IPS-20b (cell line): Measurements from ENCODE around the gene YAE1.

Experiments used
- H3K27ac ChIP-seq: one replicate; pipeline ENCODE4 v1.5.1; 2013; ENCODE audit warnings: low read length
- H3K27me3 ChIP-seq: 2 replicates; pipeline ENCODE4 v1.6.1; 2013; ENCODE audit warnings: mild to moderate bottlenecking, low read length, inconsistent platforms; ENCODE audit not compliant: insufficient read depth
- H3K36me3 ChIP-seq: 2 replicates; pipeline ENCODE4 v1.6.1; 2013; ENCODE audit warnings: low read depth, mild to moderate bottlenecking, inconsistent platforms, low read length, moderate library complexity; ENCODE audit not compliant: insufficient read depth
- H3K4me1 ChIP-seq: 2 replicates; pipeline ENCODE4 v1.6.1; 2013; ENCODE audit warnings: mild to moderate bottlenecking, control low read depth, inconsistent platforms, low read length, moderate library complexity; ENCODE audit not compliant: insufficient read depth
- H3K4me3 ChIP-seq: 2 replicates; pipeline ENCODE4 v1.5.1; 2013; ENCODE audit warnings: mild to moderate bottlenecking, low read length, inconsistent platforms
- H3K9ac ChIP-seq: 2 replicates; pipeline ENCODE4 v1.6.1; 2013; ENCODE audit warnings: low read depth, mild to moderate bottlenecking, inconsistent platforms, low read length, moderate library complexity
- H3K9me3 ChIP-seq: 2 replicates; pipeline ENCODE4 v1.6.1; 2013; ENCODE audit warnings: mild to moderate bottlenecking, low read depth, low read length, inconsistent platforms; ENCODE audit not compliant: insufficient read depth

Gene YAE1

DNA sequence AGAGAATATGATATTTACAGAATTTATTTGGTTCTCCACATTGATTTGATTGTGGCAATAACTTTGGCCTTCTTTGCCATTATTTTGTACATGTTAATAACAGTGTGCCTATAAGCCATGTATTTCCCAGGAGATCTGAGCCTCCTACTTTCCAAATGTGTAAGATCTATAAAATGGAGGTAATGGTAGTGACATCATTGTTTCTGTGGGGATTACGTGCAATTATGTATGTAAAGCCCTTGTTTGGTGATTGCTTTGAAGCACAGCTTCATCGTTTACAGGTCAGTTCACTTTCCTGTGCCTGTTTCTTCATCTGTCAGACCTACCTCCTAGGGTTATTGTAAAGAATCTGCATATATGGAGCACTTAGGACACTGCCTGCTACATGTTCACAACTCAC, 17.3 kb downstream of the YAE1 start:
- Histone ChIP-seq H3K9me3 (no peaks in the 10 kb centered on the region), H3K27me3 (no peaks in the 10 kb centered on the region), H3K4me1 (peaks cover 6% of the 10 kb centered on the region; the same call in 1 of the 2 replicates), H3K27ac (no peak overlapping the region), H3K36me3 (no peaks in the 10 kb centered on the region), H3K9ac (no peak overlapping the region), H3K4me3 (no peak overlapping the region)

DNA sequence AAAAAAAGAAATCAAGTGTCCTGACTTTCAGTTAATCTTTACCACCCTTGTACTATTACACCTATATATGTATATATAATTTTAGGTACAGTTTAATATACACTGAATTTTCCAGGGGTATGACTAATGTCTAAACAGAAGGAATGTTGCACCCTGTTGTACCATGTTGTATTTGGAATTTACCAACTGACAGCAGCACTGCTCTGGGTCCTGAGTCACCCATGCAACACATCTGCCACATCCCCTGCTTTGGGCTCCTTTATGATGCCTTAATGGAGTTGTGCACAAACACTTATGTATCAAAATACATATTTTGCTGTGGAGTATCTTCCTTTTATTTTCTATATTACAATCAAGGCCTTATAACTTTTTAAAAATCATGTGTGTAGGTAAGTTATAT, 21.2 kb downstream of the YAE1 start:
- Histone ChIP-seq H3K4me1 (peaks cover 10% of the 10 kb centered on the region), H3K9ac (no peak overlapping the region), H3K27ac (no peak overlapping the region), H3K4me3 (no peak overlapping the region), H3K27me3 (no peaks in the 10 kb centered on the region), H3K9me3 (no peaks in the 10 kb centered on the region), H3K36me3 (no peaks in the 10 kb centered on the region)

DNA sequence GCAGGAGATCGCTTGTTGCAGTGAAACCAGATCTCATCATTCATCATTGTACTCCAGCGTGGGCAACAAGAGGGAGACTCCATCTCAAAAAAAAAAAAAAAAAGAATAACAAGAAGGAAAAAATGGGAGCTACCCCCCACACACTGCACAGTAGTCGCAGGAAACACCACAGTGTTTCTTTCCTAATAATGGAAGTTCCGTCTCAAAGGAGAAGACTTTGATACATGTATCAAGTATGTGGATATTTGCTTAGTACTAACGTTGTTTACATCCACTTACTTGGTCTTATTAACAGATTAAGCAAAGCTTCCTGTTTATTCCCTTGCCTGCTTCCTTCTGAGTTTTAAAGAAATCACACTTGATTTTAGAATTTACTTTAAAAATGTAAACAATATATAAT, 22.2 kb downstream of the YAE1 start:
- H3K36me3 ChIP-seq: no peaks in the 10 kb centered on the region
- H3K27ac ChIP-seq: no peak overlapping the region
- no peak overlapping the region for H3K4me3 ChIP-seq
- no peaks in the 10 kb centered on the region for H3K27me3 ChIP-seq
- H3K9ac ChIP-seq: no peak overlapping the region
- no peaks in the 10 kb centered on the region for H3K9me3 ChIP-seq
- H3K4me1 ChIP-seq: peaks cover 10% of the 10 kb centered on the region

DNA sequence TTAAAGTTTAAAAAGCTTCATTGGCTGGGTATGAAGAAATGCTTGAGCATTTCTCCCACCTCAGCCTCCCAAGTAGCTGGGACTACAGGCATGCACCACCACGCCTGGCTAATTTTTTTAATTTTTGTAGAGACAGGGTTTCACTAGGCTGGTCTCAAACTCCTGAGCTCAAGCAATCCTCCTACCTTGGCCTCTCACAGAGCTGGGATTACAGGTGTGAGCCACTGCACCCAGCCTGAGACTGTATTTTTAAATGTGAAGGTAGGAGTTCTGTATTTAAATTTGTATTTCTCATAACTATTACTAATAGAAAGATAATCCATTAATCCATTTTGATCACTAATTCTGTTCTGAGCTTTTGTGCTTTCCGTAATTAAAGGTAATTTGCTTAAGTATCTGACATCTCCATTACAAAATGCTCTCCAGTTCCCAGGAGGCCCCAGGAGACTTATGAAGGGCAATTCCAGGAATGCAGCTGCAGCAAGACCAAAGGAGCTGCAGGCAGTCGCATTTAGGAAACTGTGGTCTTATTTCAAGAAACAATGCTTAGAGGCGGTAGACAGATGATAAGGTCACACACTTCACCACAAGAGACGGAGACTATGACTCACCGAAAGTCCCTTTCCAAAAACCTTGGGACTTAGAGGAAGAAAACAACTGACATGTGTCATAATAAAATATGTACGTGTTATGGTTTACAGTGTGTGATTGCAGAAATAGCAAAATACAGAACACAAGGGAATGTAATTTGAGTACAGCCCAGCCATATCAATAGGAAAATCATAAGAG, 23.3 kb downstream of the YAE1 start:
- H3K4me1 ChIP-seq: peaks cover 6% of the 10 kb centered on the region
- no peak overlapping the region for H3K9ac ChIP-seq
- H3K36me3 ChIP-seq: no peaks in the 10 kb centered on the region
- H3K4me3 ChIP-seq: peak overlapping the region; percentile 14; the same call in 1 of the 2 replicates
- no peak overlapping the region for H3K27ac ChIP-seq
- no peaks in the 10 kb centered on the region for H3K9me3 ChIP-seq
- no peaks in the 10 kb centered on the region for H3K27me3 ChIP-seq

DNA sequence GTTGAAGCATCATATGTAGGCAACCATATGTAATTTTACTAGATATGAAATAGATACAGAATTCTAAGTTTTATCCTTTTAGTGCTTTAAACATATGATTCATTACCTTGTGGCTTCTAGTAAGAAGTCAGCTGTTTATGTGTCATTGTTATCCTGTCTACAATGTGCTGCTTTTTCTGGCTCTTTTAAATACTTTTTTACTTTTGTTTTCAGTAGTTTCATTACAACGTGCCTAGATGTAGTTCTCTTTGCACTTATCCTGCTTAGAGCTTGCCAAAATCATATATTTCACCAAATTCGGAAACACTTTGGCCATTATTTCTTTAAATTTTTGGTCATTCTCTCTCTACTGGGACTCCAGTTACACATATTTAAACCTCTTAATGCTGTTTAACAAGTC, 26.4 kb downstream of the YAE1 start:
- Histone ChIP-seq H3K27ac (no peak overlapping the region), H3K4me1 (peaks cover 6% of the 10 kb centered on the region), H3K36me3 (no peaks in the 10 kb centered on the region), H3K9me3 (no peaks in the 10 kb centered on the region), H3K27me3 (no peaks in the 10 kb centered on the region), H3K9ac (no peak overlapping the region), H3K4me3 (no peak overlapping the region)

DNA sequence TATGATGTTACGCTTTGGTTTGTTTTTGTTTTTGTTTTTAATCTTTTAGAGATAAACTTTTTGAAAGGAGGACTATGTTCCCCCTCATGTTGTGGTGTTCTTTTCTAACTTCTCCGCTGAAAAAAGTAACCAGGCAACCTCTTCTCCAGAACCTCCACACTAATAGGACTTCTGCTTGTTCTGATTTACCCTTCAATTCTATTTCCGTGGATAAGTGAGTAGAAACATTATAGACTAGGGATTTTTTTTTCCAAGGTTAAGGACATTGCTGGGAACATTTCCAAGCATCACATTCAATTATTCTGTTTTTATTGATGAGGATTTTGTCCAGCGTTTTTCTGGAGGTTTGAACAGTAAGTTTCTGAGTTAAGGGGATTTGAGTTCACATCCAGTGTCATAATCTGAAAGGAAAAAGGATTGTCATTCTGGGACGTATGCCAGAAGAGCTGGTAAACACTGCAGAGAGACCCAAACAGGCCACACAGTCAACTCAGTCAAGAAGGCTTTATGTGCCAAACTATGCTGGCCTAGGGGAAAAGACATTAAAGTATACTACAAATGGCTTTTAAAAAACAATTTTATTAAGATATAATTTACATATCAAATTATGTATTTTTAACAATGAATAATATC, 28.9 kb downstream of the YAE1 start:
- H3K4me1 ChIP-seq: peaks cover 2% of the 10 kb centered on the region; the same call in 1 of the 2 replicates
- H3K36me3 ChIP-seq: no peaks in the 10 kb centered on the region
- no peak overlapping the region for H3K9ac ChIP-seq
- H3K4me3 ChIP-seq: no peak overlapping the region
- no peak overlapping the region for H3K27ac ChIP-seq
- no peaks in the 10 kb centered on the region for H3K27me3 ChIP-seq
- no peaks in the 10 kb centered on the region for H3K9me3 ChIP-seq

DNA sequence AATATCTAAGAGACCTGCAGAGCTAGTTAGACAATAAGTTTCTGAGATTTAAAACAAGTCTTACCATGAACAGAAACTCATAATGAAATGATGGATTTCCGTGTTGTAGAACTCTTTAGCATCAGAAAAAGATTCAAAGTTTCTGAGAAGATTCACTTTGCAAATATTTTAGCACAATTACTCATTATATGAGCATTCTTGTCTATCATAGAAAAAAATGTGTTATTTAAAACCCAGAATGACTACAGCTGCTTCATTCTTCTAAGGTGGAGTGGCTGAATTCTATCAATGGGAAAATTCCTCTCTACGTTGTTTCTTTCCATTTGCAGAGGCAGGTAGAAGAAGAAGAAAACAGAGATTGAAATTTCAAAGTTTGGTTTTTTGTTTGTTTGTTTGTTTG, 36.1 kb downstream of the YAE1 start:
- H3K27ac ChIP-seq: no peak overlapping the region
- H3K27me3 ChIP-seq: no peaks in the 10 kb centered on the region
- H3K4me3 ChIP-seq: no peak overlapping the region
- H3K9me3 ChIP-seq: no peaks in the 10 kb centered on the region
- no peak overlapping the region for H3K9ac ChIP-seq
- H3K4me1 ChIP-seq: no peaks in the 10 kb centered on the region
- no peaks in the 10 kb centered on the region for H3K36me3 ChIP-seq

DNA sequence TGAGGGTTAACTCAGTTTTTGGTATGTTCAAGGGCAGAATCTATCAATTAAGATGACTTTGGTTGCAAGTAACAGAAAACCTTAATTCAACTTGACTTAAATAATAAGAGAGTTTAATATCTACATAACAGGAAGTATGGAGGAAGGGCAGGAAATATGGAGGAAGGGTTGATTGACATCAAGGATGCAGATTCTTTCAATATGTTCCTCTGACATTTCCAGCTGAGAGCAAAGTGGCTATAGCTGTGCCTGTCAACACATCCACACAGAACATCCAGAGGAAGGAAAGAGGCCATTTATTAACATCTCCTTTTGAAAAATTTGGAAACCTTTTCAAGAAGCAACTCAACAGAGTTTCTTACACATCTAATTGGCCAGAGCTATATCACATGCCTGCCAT, 37.7 kb downstream of the YAE1 start:
- H3K9me3 ChIP-seq: no peaks in the 10 kb centered on the region
- H3K9ac ChIP-seq: no peak overlapping the region

DNA sequence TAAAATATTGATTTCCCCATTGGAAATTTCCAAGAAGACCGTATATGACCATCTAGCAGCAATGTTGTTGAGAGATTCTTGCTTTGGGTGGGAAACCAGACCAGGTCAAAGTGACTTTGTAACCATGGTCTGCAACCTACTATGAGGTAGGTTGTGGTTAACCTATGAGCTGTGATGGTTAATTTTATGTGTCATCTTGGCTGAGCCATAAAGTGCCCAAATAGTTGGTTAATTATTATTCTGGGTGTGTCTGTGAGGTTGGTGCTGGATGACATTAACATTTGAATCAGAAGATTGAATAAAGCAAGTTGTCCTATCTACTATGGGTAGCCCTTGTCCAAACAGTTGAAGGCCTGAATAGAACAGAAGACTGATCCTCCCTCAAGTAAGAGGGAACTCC, 38.9 kb downstream of the YAE1 start:
- no peaks in the 10 kb centered on the region for H3K4me1 ChIP-seq
- peaks cover 21% of the 10 kb centered on the region for H3K27me3 ChIP-seq
- no peak overlapping the region for H3K27ac ChIP-seq

More for the DNA sequence above, 37.7 kb downstream of the YAE1 start:
- H3K27me3 ChIP-seq: peaks cover 9% of the 10 kb centered on the region
- no peak overlapping the region for H3K4me3 ChIP-seq
- no peaks in the 10 kb centered on the region for H3K4me1 ChIP-seq
- H3K36me3 ChIP-seq: no peaks in the 10 kb centered on the region
- H3K27ac ChIP-seq: no peak overlapping the region

DNA sequence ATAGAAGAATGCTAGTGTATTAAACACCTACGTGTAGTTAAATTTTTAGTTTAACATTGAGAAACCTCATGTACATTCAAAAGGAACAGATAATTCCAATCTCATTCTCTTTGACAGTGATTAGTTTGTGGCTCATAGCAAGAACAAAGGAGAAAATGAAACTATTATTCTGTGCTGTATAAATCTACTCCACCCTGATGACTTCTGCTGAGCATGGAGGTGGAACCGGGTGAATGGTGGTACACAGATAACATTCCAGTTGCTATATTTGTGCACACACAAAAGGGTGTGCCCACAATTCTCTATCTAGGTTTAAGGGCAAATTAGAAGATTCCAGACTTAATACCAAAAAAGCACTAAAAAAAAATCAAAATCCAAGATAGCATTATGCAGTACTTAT, 40.1 kb downstream of the YAE1 start:
- no peak overlapping the region for H3K27ac ChIP-seq

More for the DNA sequence above, 38.9 kb downstream of the YAE1 start:
- H3K9me3 ChIP-seq: no peaks in the 10 kb centered on the region
- no peak overlapping the region for H3K9ac ChIP-seq
- H3K36me3 ChIP-seq: no peaks in the 10 kb centered on the region
- H3K4me3 ChIP-seq: no peak overlapping the region

DNA sequence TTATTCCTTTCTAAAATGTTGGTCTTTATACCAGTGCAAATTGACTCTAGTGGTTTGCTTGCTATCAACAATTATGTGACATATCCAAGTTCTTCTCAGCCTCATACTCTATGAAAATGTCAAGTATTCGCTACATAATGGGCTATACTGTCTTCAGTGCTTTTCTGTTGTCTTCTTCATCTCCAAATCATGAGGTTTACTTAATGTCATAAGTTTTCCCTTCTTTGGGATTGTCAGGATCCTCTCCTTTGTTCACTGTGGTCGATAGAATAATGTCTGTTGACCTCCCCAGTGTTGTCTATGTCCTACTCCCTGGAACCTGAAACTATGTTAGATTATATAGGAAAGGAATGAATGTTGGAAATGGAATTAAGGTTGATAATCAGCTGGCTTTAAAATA, 40.7 kb downstream of the YAE1 start:
- Histone ChIP-seq H3K9ac (no peak overlapping the region), H3K36me3 (no peaks in the 10 kb centered on the region), H3K27me3 (peaks cover 27% of the 10 kb centered on the region), H3K4me3 (no peak overlapping the region), H3K27ac (no peak overlapping the region), H3K4me1 (no peaks in the 10 kb centered on the region), H3K9me3 (no peaks in the 10 kb centered on the region)

More for the DNA sequence above, 40.1 kb downstream of the YAE1 start:
- H3K36me3 ChIP-seq: no peaks in the 10 kb centered on the region
- peaks cover 27% of the 10 kb centered on the region for H3K27me3 ChIP-seq
- H3K9me3 ChIP-seq: no peaks in the 10 kb centered on the region
- no peak overlapping the region for H3K4me3 ChIP-seq
- H3K9ac ChIP-seq: no peak overlapping the region
- H3K4me1 ChIP-seq: no peaks in the 10 kb centered on the region

DNA sequence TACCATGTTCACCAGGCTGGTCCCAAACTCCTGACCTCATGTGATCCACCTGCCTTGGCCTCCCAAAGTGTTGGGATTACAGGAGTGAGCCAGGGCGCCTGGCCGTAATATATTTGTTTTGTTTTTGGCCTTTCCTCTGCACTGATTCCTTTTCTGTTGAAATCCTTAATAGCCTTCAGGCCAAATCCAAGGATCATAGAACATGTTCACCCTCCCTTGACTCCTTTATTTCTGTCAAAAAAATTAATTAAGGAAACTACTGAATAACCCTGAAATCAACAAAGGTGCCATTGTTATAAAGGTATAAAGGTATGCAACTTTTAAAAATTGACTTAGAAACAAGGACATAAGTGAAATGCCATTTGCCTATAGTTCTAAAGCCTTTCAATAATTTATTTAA, 41.7 kb downstream of the YAE1 start:
- Histone ChIP-seq H3K9me3 (no peaks in the 10 kb centered on the region), H3K36me3 (no peaks in the 10 kb centered on the region), H3K4me1 (no peaks in the 10 kb centered on the region), H3K27ac (no peak overlapping the region), H3K4me3 (no peak overlapping the region), H3K9ac (no peak overlapping the region), H3K27me3 (peaks cover 27% of the 10 kb centered on the region)
